ENCODE results near the gene ERBB4.

DNA sequence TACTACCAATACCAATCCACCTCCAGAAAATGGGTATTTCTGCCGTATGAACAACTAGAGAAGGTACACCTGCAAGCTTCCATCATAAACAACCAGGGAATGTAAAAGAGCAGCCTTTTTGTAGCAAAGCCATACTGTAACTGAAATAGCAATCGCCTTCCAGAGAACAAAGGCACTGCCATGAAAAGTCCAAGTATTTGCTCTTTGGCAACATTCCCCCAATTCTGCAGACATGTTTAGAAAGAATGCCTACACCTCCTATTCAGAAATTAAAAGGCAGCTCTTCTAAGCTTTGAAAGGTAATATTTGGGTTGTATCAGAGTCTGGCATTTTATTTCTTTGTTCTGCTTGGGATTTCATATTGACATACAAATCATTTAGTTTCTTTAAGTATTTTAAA lies 487.7 kb downstream of the ERBB4 start:
- TF ChIP-seq EZH2phosphoT487 (IDR thresholded peaks at IDR 0.05; ENCODE audit: borderline replicate concordance) = no peak
- TF ChIP-seq, protein P1, sequence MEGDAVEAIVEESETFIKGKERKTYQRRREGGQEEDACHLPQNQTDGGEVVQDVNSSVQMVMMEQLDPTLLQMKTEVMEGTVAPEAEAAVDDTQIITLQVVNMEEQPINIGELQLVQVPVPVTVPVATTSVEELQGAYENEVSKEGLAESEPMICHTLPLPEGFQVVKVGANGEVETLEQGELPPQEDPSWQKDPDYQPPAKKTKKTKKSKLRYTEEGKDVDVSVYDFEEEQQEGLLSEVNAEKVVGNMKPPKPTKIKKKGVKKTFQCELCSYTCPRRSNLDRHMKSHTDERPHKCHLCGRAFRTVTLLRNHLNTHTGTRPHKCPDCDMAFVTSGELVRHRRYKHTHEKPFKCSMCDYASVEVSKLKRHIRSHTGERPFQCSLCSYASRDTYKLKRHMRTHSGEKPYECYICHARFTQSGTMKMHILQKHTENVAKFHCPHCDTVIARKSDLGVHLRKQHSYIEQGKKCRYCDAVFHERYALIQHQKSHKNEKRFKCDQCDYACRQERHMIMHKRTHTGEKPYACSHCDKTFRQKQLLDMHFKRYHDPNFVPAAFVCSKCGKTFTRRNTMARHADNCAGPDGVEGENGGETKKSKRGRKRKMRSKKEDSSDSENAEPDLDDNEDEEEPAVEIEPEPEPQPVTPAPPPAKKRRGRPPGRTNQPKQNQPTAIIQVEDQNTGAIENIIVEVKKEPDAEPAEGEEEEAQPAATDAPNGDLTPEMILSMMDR (conservative IDR thresholded peaks at IDR 0.05; ENCODE audit: low read length) = no peak
